MM.1S (cell line): ENCODE results near the gene SNU13.

ENCODE experiments used
- CTCF ChIP-seq: fragments of 300-600 bp; sonication (generic); IDR thresholded peaks from 2 replicates; pipeline ENCODE4 v1.5.1; 2016; ENCODE audit warnings: antibody characterized with exemption, low read length, mixed read lengths
- EZH2phosphoT487 ChIP-seq: fragments of 300-600 bp; sonication (generic); IDR thresholded peaks from 2 replicates; pipeline ENCODE4 v1.6.1; 2018; ENCODE audit warnings: antibody characterized with exemption, low read length

- TF ChIP-seq CTCF (no peak), EZH2phosphoT487 (no peak)
Observed at GRCh38 chr22:41683052-41683451, 5.6 kb downstream of the SNU13 start.
